Stimulated activated CD8-positive, alpha-beta memory T cell treated with anti-CD3 and anti-CD28 coated beads, Interleukin-7, amount 100 ng/mL, for 48 hours (primary cell): ENCODE results near the gene TBC1D3B.
"Not testable (repeated sequence)": the region's sequence is repeated elsewhere in the genome, so short reads cannot be mapped to it uniquely, and the experiment has no call there.

Source experiments
- DNase-seq, 2 donors: peaks; one replicate each; pipeline ENCODE4 v3.0.0-alpha.2; 2020; ENCODE audit warnings: low read depth in 1 of 2; ENCODE audit errors: extremely low read depth in 1 of 2

The TBC1D3B gene

DNA sequence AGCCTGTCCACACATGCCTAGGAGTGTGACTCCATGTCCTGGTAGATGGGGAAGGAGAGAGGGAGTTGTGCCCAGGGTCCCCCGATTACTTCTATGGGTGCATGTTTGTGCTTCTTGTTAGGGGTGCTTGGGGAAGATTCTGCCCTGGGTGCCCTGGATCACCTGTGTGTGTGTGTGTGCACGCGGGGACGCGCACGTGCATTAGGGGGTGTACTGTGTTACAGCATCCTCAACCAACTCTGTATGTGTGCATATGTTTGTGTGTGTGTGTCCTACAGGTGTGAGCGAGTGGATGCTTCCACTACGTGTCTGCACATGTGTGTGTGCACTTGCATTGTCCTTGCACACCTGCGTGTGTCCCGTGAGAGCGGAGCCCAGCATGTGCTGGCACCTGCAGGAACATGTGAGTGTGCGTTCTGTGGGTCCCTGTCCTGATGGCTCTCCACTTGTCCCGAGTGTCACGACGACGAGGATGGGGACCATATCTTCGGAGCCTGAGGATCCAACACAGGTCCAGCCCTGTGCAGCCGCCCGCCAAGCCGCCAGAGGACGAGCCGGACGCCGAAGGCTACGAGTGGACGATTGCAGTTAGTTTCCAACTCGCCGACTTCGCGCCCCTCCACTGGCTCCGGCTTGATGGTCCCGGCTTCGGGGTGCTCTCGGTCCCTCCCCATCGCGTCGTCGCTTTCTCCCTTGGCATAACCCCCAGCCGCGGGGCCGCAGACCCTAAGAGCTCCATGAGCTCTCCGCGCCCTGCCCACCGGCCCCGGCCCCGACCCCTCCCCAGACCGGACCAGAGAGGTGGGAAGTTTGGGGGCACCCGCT lies 6.0 kb upstream of the TBC1D3B start:
- no peak for DNase-seq

GRCh38 chr17:36181446-36182175 lies 5.2 kb upstream of the TBC1D3B start:
- not testable (repeated sequence) for DNase-seq

GRCh38 chr17:36168836-36169235 lies 7.6 kb downstream of the TBC1D3B start:
- not testable (repeated sequence) for DNase-seq

GRCh38 chr17:36153895-36154610 lies 22.4 kb downstream of the TBC1D3B start:
- no peak for DNase-seq

GRCh38 chr17:36152639-36153120 lies 23.8 kb downstream of the TBC1D3B start:
- no peak for DNase-seq

GRCh38 chr17:36151891-36152638 lies 24.4 kb downstream of the TBC1D3B start:
- no peak for DNase-seq

DNA sequence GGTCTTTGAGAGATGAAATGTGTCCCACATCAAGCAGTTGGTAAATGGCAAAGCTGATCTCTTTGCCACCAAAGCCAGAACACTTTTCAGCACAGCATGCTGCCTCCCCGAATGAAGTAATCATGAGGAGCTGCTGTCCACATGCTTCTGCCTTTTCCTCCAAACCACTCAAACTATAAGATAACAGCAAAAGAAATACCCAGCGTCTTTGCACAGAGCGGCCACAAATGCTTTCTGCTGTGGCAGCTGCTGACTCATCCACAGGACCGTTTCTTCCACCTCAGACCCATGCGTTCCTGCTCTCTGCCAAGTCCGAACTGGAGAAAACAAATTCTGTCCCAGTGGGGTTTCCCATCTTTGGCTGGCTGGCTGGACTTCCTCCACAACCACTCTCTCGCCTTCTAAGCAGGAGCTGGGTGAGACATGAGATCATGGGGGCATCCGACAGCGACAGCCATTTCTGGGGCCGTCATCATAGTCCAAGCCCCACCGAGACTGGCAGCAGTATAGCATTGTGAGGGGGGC lies 27.1 kb downstream of the TBC1D3B start:
- DNase-seq, result no peak

GRCh38 chr17:36148559-36149295 lies 27.7 kb downstream of the TBC1D3B start:
- DNase-seq, result peak; percentile 29 to 37

DNA sequence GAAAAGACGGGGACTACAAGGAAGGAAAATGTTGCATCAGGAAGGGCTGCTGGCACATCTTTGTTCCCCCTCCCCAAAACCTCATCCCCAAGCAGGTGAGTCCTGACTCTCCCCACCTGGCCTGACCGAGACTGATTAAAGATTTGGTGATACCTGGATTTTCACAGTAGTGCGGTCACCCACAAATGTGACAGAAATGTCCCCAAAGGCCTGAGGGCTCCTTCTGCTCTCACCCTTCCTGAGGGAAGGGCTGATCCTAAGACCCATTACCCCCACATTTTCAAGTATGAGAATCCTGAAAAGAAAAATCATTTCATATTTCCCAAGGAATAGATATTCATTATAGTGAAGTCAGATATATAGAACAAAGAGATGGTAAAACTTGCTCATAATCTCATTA lies 28.8 kb downstream of the TBC1D3B start:
- DNase-seq, result no peak

DNA sequence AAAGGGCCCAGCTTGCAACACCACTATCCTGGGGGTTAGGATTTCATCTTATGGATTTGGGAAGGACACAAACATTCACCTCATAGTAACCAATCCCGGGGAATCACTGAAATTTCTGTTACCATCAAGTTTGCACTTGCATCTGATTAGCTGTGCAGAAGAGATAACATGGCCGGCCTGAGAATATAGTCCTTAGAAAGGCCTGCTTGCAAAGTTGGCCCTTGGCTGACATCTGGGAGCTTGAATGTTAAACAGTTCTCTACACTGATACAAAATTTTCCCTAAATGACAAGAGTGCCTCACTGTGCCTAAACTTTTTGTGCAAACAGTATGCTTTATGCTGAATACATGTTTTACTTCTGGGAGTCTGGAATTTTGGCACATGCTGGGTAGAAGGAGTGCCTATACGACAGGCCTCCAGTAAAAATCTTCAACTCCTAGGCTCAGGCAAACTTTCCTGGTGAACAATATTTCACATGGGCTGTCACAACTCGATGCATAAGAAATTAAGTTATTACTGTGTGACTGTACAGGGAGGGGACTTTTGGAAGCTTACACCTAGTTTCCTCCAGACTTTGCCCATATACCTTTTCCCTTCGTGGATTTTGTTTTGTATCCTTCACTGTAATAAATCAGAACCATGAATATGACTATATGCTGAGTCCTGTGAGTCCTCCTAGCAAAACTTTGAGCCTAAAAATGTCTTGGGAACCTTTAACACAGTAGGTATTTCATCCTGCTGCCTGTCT lies 31.3 kb downstream of the TBC1D3B start:
- DNase-seq, result no peak

GRCh38 chr17:36144014-36144413 lies 32.4 kb downstream of the TBC1D3B start:
- DNase-seq, result no peak

- DNase-seq, result no peak
These were observed 33.6 kb downstream of the TBC1D3B start for GRCh38 chr17:36142806-36143205.

- no peak for DNase-seq
These were observed 34.2 kb downstream of the TBC1D3B start for GRCh38 chr17:36142235-36142634.

DNA sequence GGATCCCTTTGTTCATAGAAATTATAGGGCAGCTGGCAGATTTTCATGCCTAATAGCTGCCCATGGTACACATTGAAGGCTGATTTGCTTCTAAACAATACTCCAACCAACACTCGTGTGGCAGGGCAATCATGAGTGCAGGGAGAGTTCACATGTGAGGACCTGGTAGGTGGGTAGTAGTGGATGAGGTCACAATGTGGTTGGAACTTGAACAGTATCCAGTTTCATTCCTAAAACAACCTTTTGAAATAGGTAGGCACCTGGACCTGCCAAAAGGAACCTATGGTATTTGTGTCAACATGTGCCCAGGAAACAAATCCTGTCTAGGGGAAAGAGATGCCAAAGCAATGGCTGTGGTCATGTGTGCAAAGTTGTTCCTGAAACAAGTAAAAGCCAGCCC lies 40.0 kb downstream of the TBC1D3B start:
- DNase-seq, result no peak

- no peak for DNase-seq
These were observed 40.4 kb downstream of the TBC1D3B start for GRCh38 chr17:36136036-36136435.

GRCh38 chr17:36135465-36135864 lies 41.0 kb downstream of the TBC1D3B start:
- DNase-seq, result no peak

GRCh38 chr17:36133602-36134236 lies 42.7 kb downstream of the TBC1D3B start:
- no peak for DNase-seq

- no peak for DNase-seq
These were observed 44.0 kb downstream of the TBC1D3B start for GRCh38 chr17:36132421-36132831.

- DNase-seq, result no peak
These were observed 44.5 kb downstream of the TBC1D3B start for GRCh38 chr17:36131931-36132330.
